GM18907 (cell line): ENCODE results near the gene LCN12.

Experiments used
- ATAC-seq: cut with Tn5 transposase; IDR thresholded peaks from one replicate; pipeline ENCODE4 v1.9.1; 2021; ENCODE audit warnings: mild to moderate bottlenecking, moderate library complexity; ENCODE audit not compliant: unreplicated experiment

The LCN12 gene

GRCh38 chr9:136944519-136945332 is 7.3 kb upstream of the LCN12 start, which contains the start of the genes C8G and FBXW5:
TSS of gene C8G (plus strand) at chr9:136945243. CDS start at chr9:136945321, 78 bp downstream.
TSS of gene FBXW5 (minus strand) at chr9:136944738. CDS start at chr9:136944083, 655 bp downstream.
- ATAC-seq: peak; percentile 70

- no peak for ATAC-seq
These were observed 6.5 kb upstream of the LCN12 start for GRCh38 chr9:136945333-136946227.

GRCh38 chr9:136946228-136947027 is 5.6 kb upstream of the LCN12 start:
- ATAC-seq: no peak

GRCh38 chr9:136947028-136947891 is 4.8 kb upstream of the LCN12 start:
- no peak for ATAC-seq

GRCh38 chr9:136947955-136948510 is 4.0 kb upstream of the LCN12 start:
- no peak for ATAC-seq

GRCh38 chr9:136949239-136949816 is 2.7 kb upstream of the LCN12 start:
- ATAC-seq: no peak

- ATAC-seq: peak; percentile 76
These were observed 2.0 kb upstream of the LCN12 start for GRCh38 chr9:136949817-136950655.

- ATAC-seq: no peak
These were observed 1.3 kb upstream of the LCN12 start for GRCh38 chr9:136950656-136951276.

GRCh38 chr9:136952321-136952850 is 313 bp downstream of the LCN12 start:
- ATAC-seq: no peak

- no peak for ATAC-seq
These were observed 1.1 kb downstream of the LCN12 start for GRCh38 chr9:136952876-136953770.

GRCh38 chr9:136953771-136954269 is 1.7 kb downstream of the LCN12 start:
- ATAC-seq: no peak

GRCh38 chr9:136954270-136955083 is 2.4 kb downstream of the LCN12 start:
- ATAC-seq: no peak

- ATAC-seq: no peak
These were observed 3.3 kb downstream of the LCN12 start for GRCh38 chr9:136955202-136955942.

GRCh38 chr9:136955943-136956335 is 3.9 kb downstream of the LCN12 start:
- ATAC-seq: no peak

- no peak for ATAC-seq
These were observed 4.5 kb downstream of the LCN12 start for GRCh38 chr9:136956604-136957003.
